Aorta (tissue), 5 donors: ENCODE results near the gene KRTAP21-2. TPM values are rescaled to one million over a fixed set of nuclear protein-coding genes. Genes with fewer than 3 reads are reported as not detected.

Experiments
- ATAC-seq: fragments of 200-7000 bp; cut with Tn5 transposase; one replicate; pipeline ENCODE4 v1.9.1; 2022; ENCODE audit warnings: moderate library complexity; ENCODE audit not compliant: low FRiP score
- DNase-seq, 2 donors: peaks; one replicate each; pipeline ENCODE4 v3.0.0-alpha.2; 2020
- H3K27ac ChIP-seq, 2 donors: one replicate each; pipeline ENCODE4 v1.5.1; 2013; ENCODE audit warnings: low read length in 2 of 2, mild to moderate bottlenecking in 2 of 2, moderate library complexity in 2 of 2, control low read depth in 1 of 2, inconsistent platforms in 1 of 2, low read depth in 1 of 2
- H3K27me3 ChIP-seq, 2 donors: one replicate each; pipeline ENCODE4 v1.6.1; 2013; ENCODE audit warnings: control low read depth in 1 of 2, low read length in 1 of 2, mild to moderate bottlenecking in 1 of 2, moderate library complexity in 1 of 2; ENCODE audit not compliant: insufficient read depth in 2 of 2, control insufficient read depth in 1 of 2
- H3K36me3 ChIP-seq, 2 donors: one replicate each; pipeline ENCODE4 v1.6.1; 2013; ENCODE audit warnings: control low read depth in 1 of 2, low read length in 1 of 2, mild to moderate bottlenecking in 1 of 2; ENCODE audit not compliant: insufficient read depth in 2 of 2, control insufficient read depth in 1 of 2
- H3K4me1 ChIP-seq, 2 donors: one replicate each; pipeline ENCODE4 v1.6.1; 2013; ENCODE audit warnings: low read length in 2 of 2, control low read depth in 1 of 2, mild to moderate bottlenecking in 1 of 2, moderate library complexity in 1 of 2; ENCODE audit not compliant: insufficient read depth in 2 of 2, control insufficient read depth in 1 of 2
- H3K4me3 ChIP-seq, 2 donors: one replicate each; pipeline ENCODE4 v1.5.1; 2013; ENCODE audit warnings: low read length in 2 of 2, control low read depth in 1 of 2, mild to moderate bottlenecking in 1 of 2
- H3K9me3 ChIP-seq: one replicate; pipeline ENCODE4 v1.6.1; 2013; ENCODE audit warnings: mild to moderate bottlenecking, low read length; ENCODE audit not compliant: control insufficient read depth
- WGBS, 2 donors: extraction: QIAGEN DNeasy Blood & Tissue Kit; methylation state at CpG; one replicate each; pipeline ENCODE4 v1.1.7; 2013; 5-methylcytosine and 5-hydroxymethylcytosine counted together
- intact Hi-C, 2 donors: fragments of 100-400 bp; cut with DNase I; formaldehyde crosslinking; loops; one replicate each; pipeline versions ENCODE4 v1.14.2 to v1.15.0; 2022
- polyA plus RNA-seq, 2 donors: library from polyadenylated mRNA; stranded (reverse); fragments of 200-250 nt; gene quantifications; one replicate each; pipeline ENCODE4 v1.2.3, GENCODE V29; 2013
- total RNA-seq, 2 donors: library from RNA; stranded (reverse); fragmentation: NEBNext Ultra II Directional; extraction: Animal tissue kit (Norgen Biotek cat#: 25700); gene quantifications; one replicate each; pipeline ENCODE4 v1.2.1, GENCODE V29; 2021
- donor health status: healthy with polysubstance abuse.
- donor health status: Bipolar disorder and iron deficiency.
- donor health status: DM: no; HTN: no; CAD: no.
- donor health status: DM: no; HTN: no; CAD: no.
- donor health status: DM: yes; HTN: yes; CAD: no.

KRTAP21-2 gene
- total and polyA plus RNA-seq, 4 donors, result not detected

- no peak for ATAC-seq
- H3K4me3 ChIP-seq, result no peak overlapping the region
- WGBS, 2 donors, result 74 to 75% methylated on average over 1 of the region's 1 CpG
- no peaks in the 10 kb centered on the region for H3K4me1 ChIP-seq
- intact Hi-C loops, result no loop called here
- DNase-seq, result no peak
- peaks cover 2% of the 10 kb centered on the region for H3K9me3 ChIP-seq
- no peaks in the 10 kb centered on the region for H3K36me3 ChIP-seq
- H3K27ac ChIP-seq, result no peak overlapping the region
- H3K27me3 ChIP-seq, result no peaks in the 10 kb centered on the region
Observed at GRCh38 chr21:30726726-30727125, 20.3 kb downstream of the KRTAP21-2 start.

DNA sequence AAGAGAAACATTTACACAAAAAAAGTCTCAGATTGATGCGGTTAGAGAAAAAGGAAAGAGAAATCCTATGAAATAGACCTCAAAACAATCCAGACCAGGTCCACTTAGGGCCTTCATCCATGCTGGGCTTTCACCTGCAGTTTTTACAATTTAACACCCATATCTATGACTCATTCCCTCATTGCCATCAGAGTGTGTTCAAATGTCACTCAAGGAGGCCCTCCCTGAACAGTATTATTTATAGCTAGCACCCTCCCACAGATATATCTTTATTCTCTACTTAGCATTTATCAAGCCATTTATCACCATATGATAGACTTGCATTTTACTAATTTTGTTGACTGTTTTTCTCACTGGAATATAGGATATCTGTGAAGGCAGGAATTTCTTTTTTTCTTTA lies 27.7 kb downstream of the KRTAP21-2 start:
- intact Hi-C loops, result no loop called here
- H3K27ac ChIP-seq, result no peak overlapping the region
- DNase-seq, result no peak
- no peak overlapping the region for H3K4me3 ChIP-seq
- 85% methylated on average over 1 of the region's 1 CpG for WGBS, 2 donors
- H3K9me3 ChIP-seq, result no peaks in the 10 kb centered on the region
- H3K27me3 ChIP-seq, result no peaks in the 10 kb centered on the region
- H3K4me1 ChIP-seq, result no peaks in the 10 kb centered on the region
- ATAC-seq, result no peak
- no peaks in the 10 kb centered on the region for H3K36me3 ChIP-seq

DNA sequence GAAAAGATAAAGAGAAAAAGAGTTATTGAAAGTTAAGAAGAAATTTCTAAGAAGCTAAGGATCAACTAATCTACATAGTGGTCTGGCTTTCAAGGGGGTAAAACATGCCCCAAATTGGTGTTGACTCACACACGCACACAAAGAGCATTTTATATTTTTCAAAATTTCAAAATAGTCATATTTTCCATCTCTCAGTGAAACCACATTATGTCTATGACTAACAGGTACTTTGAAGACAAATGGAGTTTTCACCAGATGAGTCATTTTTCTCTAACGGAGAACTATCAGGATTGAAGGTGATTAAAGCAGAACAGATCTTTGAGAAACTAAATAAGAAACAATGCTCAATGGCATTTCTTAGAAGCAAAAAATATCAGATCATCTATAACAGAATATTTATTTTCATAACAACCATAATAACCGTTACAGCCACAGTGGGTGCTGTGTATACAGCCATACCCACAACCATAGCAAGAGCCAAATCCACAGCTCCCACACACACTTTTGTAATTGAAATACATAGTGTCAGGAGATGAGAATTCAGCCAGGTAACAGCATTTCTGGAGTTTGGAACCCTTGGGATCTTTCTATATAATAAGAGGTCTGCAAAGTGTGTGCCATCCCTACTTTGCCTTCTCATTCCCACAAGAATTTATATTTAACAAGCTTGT lies 28.7 kb downstream of the KRTAP21-2 start, which contains the start of gene KRTAP21-3:
KRTAP21-3 (minus strand) TSS at position 539 of the 671 bp plus-strand sequence; CDS start at position 521, 18 bp downstream.
- whole genome bisulfite sequencing, 2 donors, result 69 to 72% methylated on average over 3 of the region's 3 CpGs
- no peaks in the 10 kb centered on the region for H3K36me3 ChIP-seq
- DNase-seq (no peak), ATAC-seq (no peak)
- H3K4me1 ChIP-seq, result no peaks in the 10 kb centered on the region
- no peaks in the 10 kb centered on the region for H3K27me3 ChIP-seq
- H3K27ac ChIP-seq, result no peak within 1 kb of the TSS
- intact Hi-C loops, result no loop called here
- no peaks in the 10 kb centered on the region for H3K9me3 ChIP-seq
- no peak within 1 kb of the TSS for H3K4me3 ChIP-seq

GRCh38 chr21:30717105-30717504 lies 30.0 kb downstream of the KRTAP21-2 start:
- intact Hi-C loops, result no loop called here
- no peak overlapping the region for H3K27ac ChIP-seq
- no peak for ATAC-seq
- WGBS, 2 donors, result 48 to 54% methylated on average over 2 of the region's 2 CpGs
- no peaks in the 10 kb centered on the region for H3K9me3 ChIP-seq
- no peak overlapping the region for H3K4me3 ChIP-seq
- DNase-seq, result no peak
- no peaks in the 10 kb centered on the region for H3K4me1 ChIP-seq
- H3K27me3 ChIP-seq, result no peaks in the 10 kb centered on the region
- no peaks in the 10 kb centered on the region for H3K36me3 ChIP-seq

DNA sequence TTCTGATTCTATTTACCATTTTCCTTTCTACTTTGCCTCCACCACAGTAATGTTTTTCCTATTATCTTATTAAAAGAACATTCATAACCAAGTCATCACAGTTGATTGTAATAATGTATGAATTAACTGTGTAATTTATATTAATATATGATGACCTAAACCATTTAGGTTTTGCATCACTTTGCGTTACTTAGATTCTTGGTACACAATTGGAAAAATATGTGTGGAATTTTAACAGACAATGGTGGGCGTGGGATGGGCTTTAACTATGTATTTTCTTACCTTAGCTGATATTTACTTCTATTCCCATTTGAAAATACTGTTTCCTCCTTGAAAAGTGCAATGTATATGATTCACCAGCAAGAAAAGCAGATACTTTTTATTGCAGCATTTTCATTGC lies 32.1 kb downstream of the KRTAP21-2 start:
- no peaks in the 10 kb centered on the region for H3K36me3 ChIP-seq
- no peaks in the 10 kb centered on the region for H3K9me3 ChIP-seq
- H3K4me1 ChIP-seq, result no peaks in the 10 kb centered on the region
- intact Hi-C loops, result no loop called here
- WGBS, 2 donors, result 89% methylated on average over 2 of the region's 2 CpGs
- no peak for ATAC-seq
- no peaks in the 10 kb centered on the region for H3K27me3 ChIP-seq
- DNase-seq, result no peak
- H3K27ac ChIP-seq, result no peak overlapping the region
- H3K4me3 ChIP-seq, result no peak overlapping the region

DNA sequence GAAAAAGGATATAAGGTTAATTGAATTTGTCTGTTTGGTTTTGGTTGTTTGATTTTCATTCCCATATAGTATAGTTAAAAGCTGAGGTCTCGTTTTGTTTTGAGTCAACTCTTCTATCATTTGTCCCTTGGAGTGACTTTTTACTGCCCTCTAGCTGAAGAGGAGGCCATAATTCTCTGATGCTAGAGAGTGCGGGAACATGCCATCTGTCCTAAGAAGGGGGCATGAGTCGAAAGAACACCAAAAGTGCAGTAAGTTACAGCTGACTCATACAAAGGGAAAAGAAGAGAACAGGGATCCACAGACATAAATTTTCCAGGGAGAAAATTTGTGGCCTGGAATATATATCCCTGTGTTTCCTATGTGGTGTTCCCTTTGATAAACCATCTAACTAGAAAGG lies 32.6 kb downstream of the KRTAP21-2 start:
- Histone ChIP-seq H3K27me3 (no peaks in the 10 kb centered on the region), H3K4me3 (no peak overlapping the region), H3K9me3 (no peaks in the 10 kb centered on the region), H3K27ac (no peak overlapping the region), H3K4me1 (no peaks in the 10 kb centered on the region), H3K36me3 (no peaks in the 10 kb centered on the region)
- DNase-seq (no peak), ATAC-seq (no peak)
- intact Hi-C loops, result no loop called here
- 43 to 60% methylated on average over 3 of the region's 3 CpGs for WGBS, 2 donors

DNA sequence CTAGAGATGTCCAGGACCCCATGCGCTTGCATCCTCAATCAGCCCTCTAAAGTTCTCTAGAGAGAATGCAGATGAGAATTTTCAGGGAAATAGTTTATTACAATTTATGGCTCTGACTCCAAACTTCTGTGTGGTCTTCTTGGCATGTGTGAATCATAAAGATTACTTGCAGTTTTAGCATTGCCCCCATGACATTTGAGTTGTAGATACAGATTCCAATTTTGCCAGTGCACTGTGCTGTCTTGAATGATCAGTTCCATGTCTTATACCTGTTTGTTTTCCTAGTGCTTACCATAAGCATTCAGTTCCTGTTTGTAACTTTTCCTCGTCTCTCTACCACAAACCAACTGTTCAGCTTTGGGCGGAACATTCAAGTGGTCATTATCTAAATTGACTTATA lies 33.3 kb downstream of the KRTAP21-2 start:
- DNase-seq, result no peak
- intact Hi-C loops, result no loop called here

GRCh38 chr21:30710499-30710898 lies 36.6 kb downstream of the KRTAP21-2 start:
- 43 to 54% methylated on average over 3 of the region's 3 CpGs for WGBS, 2 donors
- intact Hi-C loops, result no loop called here

More for the DNA sequence above, 33.3 kb downstream of the KRTAP21-2 start:
- ATAC-seq, result no peak
- Histone ChIP-seq H3K27ac (no peak overlapping the region), H3K9me3 (no peaks in the 10 kb centered on the region), H3K4me3 (no peak overlapping the region), H3K36me3 (no peaks in the 10 kb centered on the region), H3K27me3 (no peaks in the 10 kb centered on the region), H3K4me1 (no peaks in the 10 kb centered on the region)
- WGBS, 2 donors, result 90% methylated on average over 3 of the region's 3 CpGs

GRCh38 chr21:30707409-30707808 lies 39.6 kb downstream of the KRTAP21-2 start:
- no peaks in the 10 kb centered on the region for H3K4me1 ChIP-seq
- intact Hi-C loops, result no loop called here
- DNase-seq (no peak), ATAC-seq (no peak)
- H3K36me3 ChIP-seq, result no peaks in the 10 kb centered on the region
- no peak overlapping the region for H3K27ac ChIP-seq
- H3K4me3 ChIP-seq, result no peak overlapping the region
- no peaks in the 10 kb centered on the region for H3K27me3 ChIP-seq
- no peaks in the 10 kb centered on the region for H3K9me3 ChIP-seq

More at GRCh38 chr21:30710499-30710898, 36.6 kb downstream of the KRTAP21-2 start:
- no peaks in the 10 kb centered on the region for H3K27me3 ChIP-seq
- no peaks in the 10 kb centered on the region for H3K4me1 ChIP-seq
- no peaks in the 10 kb centered on the region for H3K36me3 ChIP-seq
- no peak overlapping the region for H3K4me3 ChIP-seq
- ATAC-seq (no peak), DNase-seq (no peak)
- no peaks in the 10 kb centered on the region for H3K9me3 ChIP-seq
- H3K27ac ChIP-seq, result no peak overlapping the region
